Chondrocyte (in vitro differentiated cells): ENCODE data around the gene ZNF618. TPM values are rescaled to one million over a fixed set of nuclear protein-coding genes. Genes with fewer than 3 reads are reported as not detected.

Experiments used
- DNase-seq: peaks from one replicate; pipeline ENCODE4 v3.0.0; 2021; ENCODE audit warnings: mixed read lengths, low spot score
- H3K27ac Mint-ChIP-seq: one replicate; pipeline ENCODE4 v1.8.0; 2021; ENCODE audit warnings: mild to moderate bottlenecking, moderate library complexity, mixed read lengths; ENCODE audit not compliant: unreplicated experiment
- H3K27me3 Mint-ChIP-seq: 2 replicates; pipeline ENCODE4 v1.8.0; 2021; ENCODE audit warnings: low read depth, mixed read lengths
- H3K36me3 Mint-ChIP-seq: 2 replicates; pipeline ENCODE4 v1.8.0; 2021; ENCODE audit warnings: low read depth, mixed read lengths
- H3K4me1 Mint-ChIP-seq: 2 replicates; pipeline ENCODE4 v1.8.0; 2021; ENCODE audit warnings: low read depth, mild to moderate bottlenecking, mixed read lengths
- H3K4me3 Mint-ChIP-seq: one replicate; pipeline ENCODE4 v1.8.0; 2021; ENCODE audit warnings: mild to moderate bottlenecking, moderate library complexity, mixed read lengths; ENCODE audit not compliant: unreplicated experiment
- H3K9me3 Mint-ChIP-seq: 2 replicates; pipeline ENCODE4 v1.8.0; 2021; ENCODE audit warnings: low read depth, mixed read lengths
- total RNA-seq: library from RNA; stranded (reverse); gene quantifications from 3 replicates; pipeline ENCODE4 v1.2.1, GENCODE V29; 2021
- TF ChIP-seq, protein P1 (sequence below): fragments of 200-600 bp; sonication (generic); IDR thresholded peaks from 2 replicates; pipeline ENCODE4 v1.5.0; 2021; ENCODE audit warnings: antibody characterized with exemption, mild to moderate bottlenecking, moderate library complexity

The ZNF618 gene
- total RNA-seq, 1 donor from 2014 or later: 25.5 TPM

DNA sequence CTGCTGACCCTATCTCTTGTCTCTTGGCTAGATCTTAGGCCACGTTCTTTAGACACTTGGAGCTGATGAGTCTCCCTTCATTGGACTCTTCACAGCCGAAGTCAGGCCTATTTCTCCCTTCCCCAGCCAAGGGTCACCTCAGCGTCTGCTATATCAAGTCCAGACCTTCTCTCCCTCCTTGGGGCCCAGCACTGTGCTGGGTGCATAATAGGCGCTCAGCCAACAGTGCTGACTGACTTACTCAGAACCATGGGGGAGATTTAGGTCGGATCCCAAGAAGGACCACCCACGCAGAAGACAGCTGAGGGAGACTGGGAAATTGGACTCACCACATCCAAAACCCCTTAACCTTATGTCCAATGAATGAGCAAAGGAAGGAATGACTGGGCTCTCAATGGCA is 207.6 kb downstream of the ZNF618 start:
- Mint-ChIP-seq H3K9me3 (no peaks in the 10 kb centered on the region), H3K36me3 (peaks cover 1% of the 10 kb centered on the region), H3K4me3 (no peak overlapping the region), H3K27ac (no peak overlapping the region), H3K27me3 (peaks cover 3% of the 10 kb centered on the region), H3K4me1 (peaks cover 4% of the 10 kb centered on the region)
- no peak for DNase-seq
- TF ChIP-seq, protein P1, sequence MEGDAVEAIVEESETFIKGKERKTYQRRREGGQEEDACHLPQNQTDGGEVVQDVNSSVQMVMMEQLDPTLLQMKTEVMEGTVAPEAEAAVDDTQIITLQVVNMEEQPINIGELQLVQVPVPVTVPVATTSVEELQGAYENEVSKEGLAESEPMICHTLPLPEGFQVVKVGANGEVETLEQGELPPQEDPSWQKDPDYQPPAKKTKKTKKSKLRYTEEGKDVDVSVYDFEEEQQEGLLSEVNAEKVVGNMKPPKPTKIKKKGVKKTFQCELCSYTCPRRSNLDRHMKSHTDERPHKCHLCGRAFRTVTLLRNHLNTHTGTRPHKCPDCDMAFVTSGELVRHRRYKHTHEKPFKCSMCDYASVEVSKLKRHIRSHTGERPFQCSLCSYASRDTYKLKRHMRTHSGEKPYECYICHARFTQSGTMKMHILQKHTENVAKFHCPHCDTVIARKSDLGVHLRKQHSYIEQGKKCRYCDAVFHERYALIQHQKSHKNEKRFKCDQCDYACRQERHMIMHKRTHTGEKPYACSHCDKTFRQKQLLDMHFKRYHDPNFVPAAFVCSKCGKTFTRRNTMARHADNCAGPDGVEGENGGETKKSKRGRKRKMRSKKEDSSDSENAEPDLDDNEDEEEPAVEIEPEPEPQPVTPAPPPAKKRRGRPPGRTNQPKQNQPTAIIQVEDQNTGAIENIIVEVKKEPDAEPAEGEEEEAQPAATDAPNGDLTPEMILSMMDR: no peak

DNA sequence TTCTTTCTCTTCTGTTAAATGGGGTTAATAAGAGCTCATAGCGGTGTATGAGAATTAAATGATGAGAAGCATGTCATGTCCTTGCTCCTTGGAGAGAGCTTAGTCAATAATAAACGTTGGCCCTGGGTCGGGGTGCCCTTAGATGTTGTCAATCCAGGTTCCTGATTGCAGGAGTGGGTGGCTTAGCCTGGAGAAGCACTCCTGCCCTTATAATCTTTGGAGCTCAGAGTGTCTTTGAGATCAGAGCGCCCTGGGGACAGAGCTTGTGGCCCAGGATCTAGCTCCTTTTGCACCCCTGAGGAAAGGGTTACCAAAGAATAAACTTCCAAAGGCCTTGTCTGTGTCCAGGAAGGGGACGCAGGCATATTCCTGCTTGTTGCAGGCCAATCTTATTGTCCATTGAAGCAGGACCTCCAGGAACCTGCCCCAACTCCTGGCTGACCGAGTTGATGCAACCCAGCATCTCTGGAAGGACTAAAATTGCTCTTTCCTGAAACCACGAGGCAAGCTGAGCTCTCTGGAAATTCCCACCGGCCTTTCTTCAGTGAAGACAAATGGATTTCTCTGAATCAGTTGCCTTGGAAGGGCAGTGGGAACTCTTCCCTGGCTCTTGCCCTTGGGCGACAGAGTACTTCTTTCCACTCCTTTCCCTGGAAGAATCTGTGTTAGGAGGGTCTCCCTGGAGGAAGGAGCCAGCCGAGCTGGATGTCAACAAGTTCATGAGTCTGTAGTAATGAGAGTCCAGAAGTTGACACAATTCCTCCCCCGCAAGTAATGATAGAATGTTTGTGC is 208.4 kb downstream of the ZNF618 start:
- no peaks in the 10 kb centered on the region for H3K9me3 Mint-ChIP-seq
- peaks cover 4% of the 10 kb centered on the region for H3K4me1 Mint-ChIP-seq
- peaks cover 2% of the 10 kb centered on the region for H3K27me3 Mint-ChIP-seq
- no peak overlapping the region for H3K27ac Mint-ChIP-seq
- TF ChIP-seq, protein P1: no peak
- H3K36me3 Mint-ChIP-seq: no peaks in the 10 kb centered on the region
- peak; percentile 17 for DNase-seq
- H3K4me3 Mint-ChIP-seq: no peak overlapping the region

DNA sequence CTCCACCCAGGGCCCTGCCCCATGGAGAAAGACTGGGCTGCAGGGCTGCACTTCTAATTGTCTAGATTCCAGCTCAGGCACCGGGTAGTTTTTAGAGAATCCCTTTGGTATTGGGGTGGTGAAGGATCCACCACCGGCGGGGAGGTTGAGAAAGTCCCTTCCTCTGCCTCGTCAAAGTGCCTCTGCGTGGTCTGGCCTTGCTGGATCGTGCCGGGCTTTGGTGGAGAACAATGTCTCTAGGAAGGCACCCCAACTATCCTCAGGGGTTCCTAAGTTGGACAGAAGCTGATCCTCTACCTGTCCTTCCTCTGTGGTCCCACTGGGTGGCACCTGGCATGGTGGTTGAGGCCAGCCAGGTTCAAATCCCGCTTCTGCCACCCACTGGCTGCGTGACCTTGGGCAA is 209.3 kb downstream of the ZNF618 start:
- peaks cover 4% of the 10 kb centered on the region for H3K4me1 Mint-ChIP-seq
- peaks cover 7% of the 10 kb centered on the region for H3K27me3 Mint-ChIP-seq
- no peak overlapping the region for H3K27ac Mint-ChIP-seq
- no peak overlapping the region for H3K4me3 Mint-ChIP-seq
- TF ChIP-seq, protein P1: no peak
- DNase-seq: no peak
- no peaks in the 10 kb centered on the region for H3K36me3 Mint-ChIP-seq
- no peaks in the 10 kb centered on the region for H3K9me3 Mint-ChIP-seq

DNA sequence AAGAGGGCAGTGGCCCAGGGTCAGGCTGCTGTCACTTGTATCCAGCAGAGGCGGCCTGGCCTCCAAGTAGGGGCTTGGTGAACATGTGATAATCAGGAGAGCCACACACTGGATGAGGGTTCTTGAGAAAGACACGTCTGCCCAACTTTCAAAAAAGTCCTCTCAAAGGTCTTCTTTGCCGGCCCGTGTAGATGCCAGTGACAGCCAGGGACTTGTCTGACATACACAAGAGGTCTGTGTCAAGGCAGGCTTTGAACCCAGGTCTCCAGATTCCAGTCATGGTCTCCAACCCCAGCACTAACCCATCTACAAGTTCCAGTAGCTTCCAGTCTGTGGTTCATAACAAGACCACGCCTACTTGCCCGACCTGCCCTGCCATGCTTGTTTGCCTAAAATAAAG is 209.9 kb downstream of the ZNF618 start:
- Mint-ChIP-seq H3K27me3 (peaks cover 8% of the 10 kb centered on the region), H3K27ac (no peak overlapping the region), H3K4me1 (peaks cover 4% of the 10 kb centered on the region), H3K36me3 (no peaks in the 10 kb centered on the region), H3K4me3 (no peak overlapping the region), H3K9me3 (no peaks in the 10 kb centered on the region)
- TF ChIP-seq, protein P1: no peak
- peak; percentile 67 for DNase-seq

DNA sequence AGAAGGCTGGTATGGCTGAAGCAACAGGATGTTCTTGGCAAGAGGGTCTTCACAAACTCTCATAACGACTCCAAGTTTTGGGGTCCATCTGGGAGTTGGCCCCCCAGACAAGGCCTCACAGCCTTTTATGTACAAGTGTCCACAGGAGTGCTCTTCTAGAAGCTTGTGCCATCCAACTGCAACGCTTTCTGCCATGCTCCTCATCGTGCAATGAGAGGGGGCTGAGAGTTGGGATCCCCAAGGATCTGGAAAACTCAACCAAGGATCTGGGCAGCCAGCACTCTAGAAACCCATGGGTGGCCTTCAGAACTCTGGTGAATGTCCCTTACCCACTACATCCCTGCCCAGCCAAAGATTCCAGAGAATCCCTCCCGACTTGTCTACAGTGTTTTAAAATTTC is 210.5 kb downstream of the ZNF618 start:
- peaks cover 4% of the 10 kb centered on the region for H3K4me1 Mint-ChIP-seq
- H3K9me3 Mint-ChIP-seq: no peaks in the 10 kb centered on the region
- no peak overlapping the region for H3K4me3 Mint-ChIP-seq
- no peaks in the 10 kb centered on the region for H3K36me3 Mint-ChIP-seq
- H3K27ac Mint-ChIP-seq: no peak overlapping the region
- peaks cover 8% of the 10 kb centered on the region for H3K27me3 Mint-ChIP-seq
- TF ChIP-seq, protein P1: no peak
- peak; percentile 15 for DNase-seq
